Endothelial cell of umbilical vein (primary cell): ENCODE measurements around the gene MKRN1. TPM values are rescaled to one million over a fixed set of nuclear protein-coding genes. Genes with fewer than 3 reads are reported as not detected.

Source experiments
- BruUV-seq: library from RNA; stranded (reverse); fragments of 400-500 nt; replicated peaks from 2 replicates; lab custom pipeline; 2021; lab: Mats Ljungman, UMichigan
- CTCF ChIA-PET: fragments of 300-600, 350-600 bp; sonication (Branson Sonifier 250); formaldehyde crosslinking; loops from one replicate; lab custom pipeline; 2021; ENCODE audit warnings: antibody characterized with exemption, inconsistent platforms; lab: Charles Lee
- POLR2A ChIA-PET: fragments of 300-600, 350-600 bp; sonication (Branson Sonifier 250); formaldehyde crosslinking; loops from one replicate; lab custom pipeline; 2021; ENCODE audit warnings: antibody characterized with exemption, inconsistent platforms; lab: Charles Lee
- DNase-seq: peaks from one replicate; pipeline ENCODE4 v3.0.0-alpha.2; 2011; ENCODE audit warnings: low read depth, low spot score
- FAIRE-seq: peaks from 2 replicates; lab custom pipeline; 2011; peaks lifted over from hg19 to GRCh38; lab: Jason Lieb, UNC
- H2AFZ ChIP-seq: 2 replicates; pipeline ENCODE4 v1.6.0; 2012; ENCODE audit warnings: low read depth, low read length, control low read depth, inconsistent platforms
- H3K27ac ChIP-seq: 2 replicates; pipeline ENCODE4 v1.5.1; 2011; ENCODE audit warnings: low read depth, mild to moderate bottlenecking, control low read depth, low read length, moderate library complexity; ENCODE audit not compliant: insufficient read depth
- H3K27me3 ChIP-seq, 2 experiments: 2 replicates each; pipeline versions ENCODE4 v1.6.0 to v1.6.1; 2011; ENCODE audit warnings: low read length in 2 of 2, mixed read lengths in 1 of 2; ENCODE audit not compliant: control insufficient read depth in 2 of 2, insufficient read depth in 2 of 2
- H3K36me3 ChIP-seq, 2 experiments: 2 replicates in 1 of 2; 3 replicates in 1 of 2; pipeline ENCODE4 v1.5.1; 2011; ENCODE audit warnings: low read length in 2 of 2, mild to moderate bottlenecking in 1 of 2, moderate library complexity in 1 of 2; ENCODE audit not compliant: control insufficient read depth in 2 of 2, insufficient read depth in 2 of 2; ENCODE audit errors: extremely low read depth in 1 of 2
- H3K4me1 ChIP-seq: 3 replicates; pipeline ENCODE4 v1.5.1; 2011; ENCODE audit warnings: mild to moderate bottlenecking, low read length; ENCODE audit not compliant: control insufficient read depth, insufficient read depth; ENCODE audit errors: extremely low read depth
- H3K4me2 ChIP-seq: 2 replicates; pipeline ENCODE4 v1.6.1; 2011; ENCODE audit warnings: low read length, control low read depth, mixed read lengths; ENCODE audit not compliant: insufficient read depth
- H3K4me3 ChIP-seq, 3 experiments: fragments of 200-600 bp in 1 of 3; sonication (generic), shearing (Covaris generic) in 1 of 3; replicated peaks in 1 of 3; 2 replicates each; pipeline ENCODE4 v1.5.1; 2011 to 2016; ENCODE audit warnings: control low read depth in 3 of 3, low read length in 3 of 3, mild to moderate bottlenecking in 2 of 3, inconsistent platforms in 1 of 3, low read depth in 1 of 3, moderate library complexity in 1 of 3; ENCODE audit not compliant: insufficient read depth in 1 of 3
- H3K79me2 ChIP-seq: 2 replicates; pipeline ENCODE4 v1.6.0; 2012; ENCODE audit warnings: low read length, inconsistent platforms; ENCODE audit not compliant: control insufficient read depth, insufficient read depth
- H3K9ac ChIP-seq: replicated peaks from 2 replicates; pipeline ENCODE3; 2011; ENCODE audit warnings: low read length, control low read depth; ENCODE audit not compliant: insufficient read depth; ENCODE audit errors: extremely low read depth
- H3K9me1 ChIP-seq: replicated peaks from 3 replicates; pipeline ENCODE4 v1.6.0; 2011; ENCODE audit warnings: mild to moderate bottlenecking, low read length; ENCODE audit not compliant: control insufficient read depth, insufficient read depth; ENCODE audit errors: extremely low read depth
- H3K9me3 ChIP-seq: replicated peaks from 2 replicates; pipeline ENCODE4 v1.5.1; 2012; ENCODE audit warnings: low read length, inconsistent platforms; ENCODE audit not compliant: control insufficient read depth, insufficient read depth
- H4K20me1 ChIP-seq: replicated peaks from 2 replicates; pipeline ENCODE3; 2011; ENCODE audit warnings: mild to moderate bottlenecking, low read length; ENCODE audit not compliant: control insufficient read depth, insufficient read depth; ENCODE audit errors: extremely low read depth
- EZH2 ChIP-seq: IDR thresholded peaks from 2 replicates; pipeline ENCODE4 v1.6.1; 2012; ENCODE audit warnings: borderline replicate concordance, low read depth, mild to moderate bottlenecking, moderate library complexity, low read length, inconsistent platforms; ENCODE audit not compliant: severe bottlenecking
- FOS ChIP-seq: IDR thresholded peaks from 2 replicates; pipeline ENCODE4 v1.6.1; 2011; ENCODE audit warnings: mild to moderate bottlenecking, low read length, moderate library complexity, borderline replicate concordance; ENCODE audit not compliant: insufficient read depth
- GATA2 ChIP-seq: IDR thresholded peaks from 2 replicates; pipeline ENCODE4 v1.7.0; 2011; ENCODE audit warnings: low read depth, mild to moderate bottlenecking, moderate library complexity, mixed read lengths, low read length; ENCODE audit not compliant: insufficient read length, insufficient read depth
- JUN ChIP-seq: IDR thresholded peaks from 2 replicates; pipeline ENCODE4 v1.6.1; 2011; ENCODE audit warnings: borderline replicate concordance, low read depth; ENCODE audit not compliant: insufficient read length, insufficient read depth
- MYC ChIP-seq: IDR thresholded peaks from one replicate; pipeline ENCODE4 v1.6.1; 2011; ENCODE audit warnings: mild to moderate bottlenecking, low read depth, low read length
- POLR2A ChIP-seq: IDR thresholded peaks from 2 replicates; pipeline ENCODE4 v1.6.1; 2012; ENCODE audit warnings: low read depth, mild to moderate bottlenecking, control low read depth, low read length
- POLR2AphosphoS5 ChIP-seq: IDR thresholded peaks from 2 replicates; pipeline ENCODE4 v1.6.1; 2012; ENCODE audit warnings: low read depth, mild to moderate bottlenecking, control low read depth, low read length, moderate library complexity; ENCODE audit not compliant: insufficient read depth
- dilution Hi-C: fragments of 300-500 bp; cut with MboI; formaldehyde crosslinking; loops from one replicate; pipeline ENCODE4 v1.15.0; 2019; ENCODE audit warnings: low sequenced_read_pairs; ENCODE audit not compliant: extremely low pct_ligation_motif_present
- intact Hi-C: fragments of 100-400 bp; cut with micrococcal nuclease; formaldehyde crosslinking; loops from one replicate; pipeline ENCODE4 v1.10.0; 2022
- polyA plus RNA-seq, 4 experiments: library from polyadenylated mRNA; depleted of rRNA in 3 of 4; stranded (reverse) in 3 of 4; unstranded in 1 of 4; fragments of >200 nt; gene quantifications; 2 replicates each; pipeline versions ENCODE4 v1.2.1 to v1.2.3, GENCODE V29; 2011 to 2012; ENCODE audit warnings: missing spikeins in 1 of 4
- total RNA-seq: library from RNA; stranded (reverse); gene quantifications from 2 replicates; pipeline ENCODE4 v1.2.3, GENCODE V29; 2021
- TF ChIP-seq, protein P1 (sequence below): IDR thresholded peaks from 2 replicates; pipeline ENCODE4 v1.6.1; 2011; ENCODE audit not compliant: insufficient read depth, insufficient read length
- TF ChIP-seq, protein P2 (sequence below), 2 donors: IDR thresholded peaks; 1 replicate in 1 of 2; 2 replicates in 1 of 2; pipeline ENCODE4 v1.5.1; 2011; ENCODE audit warnings: low read length in 2 of 2, mild to moderate bottlenecking in 2 of 2, moderate library complexity in 2 of 2, control low read depth in 1 of 2, inconsistent platforms in 1 of 2, low read depth in 1 of 2; ENCODE audit not compliant: insufficient read depth in 1 of 2; ENCODE audit errors: extremely low read depth in 1 of 2

MKRN1 gene
- total and polyA plus RNA-seq, 2 donors (not counting 3 experiments of a cell fraction or from before 2014, with no cell fraction given): 24.9 to 52.2 TPM

DNA sequence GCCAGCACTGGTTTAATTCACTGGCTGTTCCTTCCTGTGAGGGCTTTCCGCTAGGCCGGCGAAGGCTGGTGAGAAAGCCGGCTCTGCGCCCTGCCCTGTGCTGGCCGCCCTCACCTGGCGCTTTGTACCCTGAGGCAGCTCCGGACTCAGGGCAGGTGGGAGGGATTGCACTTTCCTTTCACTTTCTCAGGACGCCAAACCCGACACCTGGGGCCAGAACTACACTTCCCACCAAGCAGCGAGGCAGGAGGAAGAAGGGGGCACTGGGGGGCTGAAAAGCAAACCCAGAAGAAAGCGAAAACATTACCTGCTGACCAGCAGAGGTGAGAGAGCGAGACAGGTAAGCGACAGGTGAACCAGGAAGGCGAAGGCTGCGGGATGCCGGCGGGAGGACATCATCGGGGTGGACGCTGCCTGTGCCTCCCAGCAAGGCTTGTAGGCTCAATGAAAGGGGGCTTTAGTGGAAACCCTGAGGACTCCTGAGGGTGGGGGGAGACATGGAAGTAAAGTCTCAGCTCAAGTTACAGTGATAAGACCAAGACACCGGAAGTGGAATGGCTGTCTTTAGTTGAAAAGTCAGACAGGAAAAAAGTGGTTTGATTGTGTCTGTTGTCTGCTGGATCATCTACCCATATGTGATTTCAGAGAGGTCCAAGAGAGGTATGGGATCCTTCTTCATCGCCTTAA is 75.3 kb downstream of the MKRN1 start, which contains the start of gene RAB19:
Gene RAB19, plus strand, starts transcription at position 181 of the 687 bp plus-strand sequence. CDS start 3,589 bp downstream, outside the sequence.
- H4K20me1 ChIP-seq: no peaks in the 10 kb centered on the region
- no peaks in the 10 kb centered on the region for H3K9me1 ChIP-seq
- FAIRE-seq: no peak
- no peak within 1 kb of the TSS for H3K9ac ChIP-seq
- peak within 1 kb of the TSS in 2 of 3 experiments; percentile 2 to 24 for H3K4me3 ChIP-seq
- ChIA-PET POLR2A (no interaction called here), CTCF (no interaction called here)
- intact Hi-C loops: no loop called here
- peak within 1 kb of the TSS; percentile 22 for H3K4me2 ChIP-seq
- dilution Hi-C loops: no loop called here
- no peaks in the 10 kb centered on the region for H3K9me3 ChIP-seq
- BruUV-seq: no TSS peak
- no peak within 1 kb of the TSS for H3K27ac ChIP-seq
- H3K79me2 ChIP-seq: no peaks in the 10 kb centered on the region
- TF ChIP-seq FOS (no peak), JUN (no peak), POLR2A (no peak), EZH2 (no peak), POLR2AphosphoS5 (no peak), MYC (no peak), GATA2 (no peak)
- TF ChIP-seq, protein P1, sequence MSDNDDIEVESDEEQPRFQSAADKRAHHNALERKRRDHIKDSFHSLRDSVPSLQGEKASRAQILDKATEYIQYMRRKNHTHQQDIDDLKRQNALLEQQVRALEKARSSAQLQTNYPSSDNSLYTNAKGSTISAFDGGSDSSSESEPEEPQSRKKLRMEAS: no peak
- TF ChIP-seq, protein P2, sequence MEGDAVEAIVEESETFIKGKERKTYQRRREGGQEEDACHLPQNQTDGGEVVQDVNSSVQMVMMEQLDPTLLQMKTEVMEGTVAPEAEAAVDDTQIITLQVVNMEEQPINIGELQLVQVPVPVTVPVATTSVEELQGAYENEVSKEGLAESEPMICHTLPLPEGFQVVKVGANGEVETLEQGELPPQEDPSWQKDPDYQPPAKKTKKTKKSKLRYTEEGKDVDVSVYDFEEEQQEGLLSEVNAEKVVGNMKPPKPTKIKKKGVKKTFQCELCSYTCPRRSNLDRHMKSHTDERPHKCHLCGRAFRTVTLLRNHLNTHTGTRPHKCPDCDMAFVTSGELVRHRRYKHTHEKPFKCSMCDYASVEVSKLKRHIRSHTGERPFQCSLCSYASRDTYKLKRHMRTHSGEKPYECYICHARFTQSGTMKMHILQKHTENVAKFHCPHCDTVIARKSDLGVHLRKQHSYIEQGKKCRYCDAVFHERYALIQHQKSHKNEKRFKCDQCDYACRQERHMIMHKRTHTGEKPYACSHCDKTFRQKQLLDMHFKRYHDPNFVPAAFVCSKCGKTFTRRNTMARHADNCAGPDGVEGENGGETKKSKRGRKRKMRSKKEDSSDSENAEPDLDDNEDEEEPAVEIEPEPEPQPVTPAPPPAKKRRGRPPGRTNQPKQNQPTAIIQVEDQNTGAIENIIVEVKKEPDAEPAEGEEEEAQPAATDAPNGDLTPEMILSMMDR (IDR thresholded peaks at IDR 0.05; ENCODE audit: extremely low read depth in 1 of 2, insufficient read depth in 1 of 2, low read depth in 1 of 2, low read length in 2 of 2): no peak
- DNase-seq: no peak
- H2AFZ ChIP-seq: peak within 1 kb of the TSS; percentile 54
- H3K27me3 ChIP-seq: peaks cover 11 to 14% of the 10 kb centered on the region in 2 experiments
- H3K4me1 ChIP-seq: peaks cover 11% of the 10 kb centered on the region
- no peaks in the 10 kb centered on the region for H3K36me3 ChIP-seq

Other genes with a start within 250 kb of the MKRN1 start
- gene SLC37A3, start 81.0 kb downstream of the MKRN1 start, total RNA-seq: 32.7 and 35.3 TPM in 2 replicates
- 47.0 and 59.7 TPM in 2 replicates for gene SLC37A3, start 81.0 kb downstream of the MKRN1 start, polyA plus RNA-seq
- gene RAB19, start 75.4 kb downstream of the MKRN1 start, total RNA-seq: not detected in 2 replicates
- gene RAB19, start 75.4 kb downstream of the MKRN1 start, polyA plus RNA-seq: not detected in 2 replicates
- 0.33 TPM in 1 of 2 replicates, not detected in the other for gene DENND2A, start 161.3 kb upstream of the MKRN1 start, total RNA-seq
- 0.03 TPM in 1 of 2 replicates, not detected in the other for gene DENND2A, start 161.3 kb upstream of the MKRN1 start, polyA plus RNA-seq
- gene ADCK2, start 193.4 kb upstream of the MKRN1 start, total RNA-seq: 12.5 and 13.3 TPM in 2 replicates
- gene ADCK2, start 193.4 kb upstream of the MKRN1 start, polyA plus RNA-seq: 10.3 and 11.2 TPM in 2 replicates
- gene NDUFB2, start 217.2 kb upstream of the MKRN1 start, total RNA-seq: 197 and 221 TPM in 2 replicates
- 1,075 and 1,240 TPM in 2 replicates for gene NDUFB2, start 217.2 kb upstream of the MKRN1 start, polyA plus RNA-seq